ENCODE data around the gene C1orf35. TPM values are rescaled to one million over a fixed set of nuclear protein-coding genes. Genes with fewer than 3 reads are reported as not detected.

The C1orf35 gene
- total RNA-seq, 1 experiment from 2014 or later, result 31.7 TPM

DNA sequence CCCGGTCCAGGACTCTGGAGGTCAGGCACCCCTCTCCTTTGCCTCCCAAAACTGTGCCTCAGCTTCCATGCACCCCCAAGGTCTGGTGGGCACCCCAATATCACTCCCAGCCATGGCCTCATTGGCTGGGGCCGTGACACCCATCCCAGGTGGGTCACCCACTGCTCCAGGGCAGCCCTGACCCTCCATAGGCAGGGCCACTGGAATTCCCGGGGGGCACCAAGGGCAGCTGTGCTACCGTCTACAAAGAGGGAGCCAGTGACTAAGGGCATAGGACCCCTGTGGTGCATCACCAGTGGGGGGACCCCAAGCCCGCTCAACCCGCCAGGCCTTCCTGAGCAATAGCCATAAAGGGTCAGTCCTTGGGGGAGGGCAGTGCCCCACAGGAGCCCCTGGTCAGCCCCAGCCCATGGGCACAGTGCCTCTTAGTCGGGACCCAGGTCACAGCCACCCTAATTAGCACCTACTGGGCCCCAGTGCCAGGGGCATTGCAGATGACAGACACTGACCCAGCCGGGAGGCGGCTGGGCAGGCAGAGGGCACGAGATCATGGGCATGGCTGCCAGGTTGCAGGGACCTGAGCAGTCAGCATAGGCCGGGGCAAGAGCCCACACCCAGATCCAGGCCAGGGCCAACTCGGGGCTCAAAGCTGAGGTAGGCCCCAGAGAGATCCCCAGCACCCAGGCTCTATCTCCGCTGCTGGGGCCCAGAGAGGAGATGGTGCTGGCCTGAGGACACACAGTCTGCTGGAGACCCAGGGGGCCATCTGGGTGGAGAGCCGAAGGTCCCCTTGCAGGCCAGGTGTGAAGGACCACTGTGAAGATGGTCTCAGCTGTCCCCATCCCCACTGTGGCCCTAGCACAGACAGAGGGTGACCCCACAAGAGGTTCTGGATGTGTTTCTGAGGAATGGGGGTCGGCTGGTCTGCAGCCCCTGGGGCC, 39.6 kb downstream of the C1orf35 start:
- DNase-seq (ENCODE audit: low spot score), result no peak

GRCh38 chr1:228062812-228063211, 40.3 kb downstream of the C1orf35 start:
- DNase-seq (ENCODE audit: low spot score), result no peak

DNA sequence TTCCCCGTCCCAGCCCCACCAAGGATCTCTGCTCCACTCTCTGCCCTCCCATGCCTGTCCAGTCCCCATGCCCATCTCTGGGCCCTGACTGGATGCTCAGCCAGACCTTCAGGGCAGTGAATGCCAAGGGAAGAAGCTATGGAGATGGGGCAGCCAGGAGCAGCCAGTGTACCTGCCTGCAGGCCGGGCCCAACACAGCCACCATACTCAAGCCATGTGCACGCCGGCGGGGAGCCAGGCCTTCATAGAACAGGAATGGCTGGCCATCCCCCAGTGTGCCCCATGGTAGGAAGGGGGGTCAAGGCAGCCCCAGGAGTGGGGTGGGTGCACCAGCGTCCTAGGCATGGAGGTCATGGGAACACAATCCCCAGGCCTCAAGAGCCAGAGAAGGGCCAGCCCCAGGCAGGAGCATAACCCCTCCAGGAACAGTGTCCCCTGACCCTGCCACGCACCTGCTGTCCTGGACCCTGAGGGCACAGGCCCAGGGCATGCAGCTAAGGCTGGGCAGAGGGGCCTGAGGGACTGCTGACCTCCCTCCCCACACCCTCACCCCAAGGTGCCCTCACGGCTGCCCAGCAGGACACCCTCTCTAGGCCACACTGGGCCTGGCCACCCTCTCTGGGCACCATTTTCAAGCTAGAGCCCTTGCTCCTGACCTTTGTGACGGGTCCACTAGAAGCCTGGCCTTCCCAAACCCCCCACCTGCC, 40.9 kb downstream of the C1orf35 start:
- no peak for DNase-seq (ENCODE audit: low spot score)

DNA sequence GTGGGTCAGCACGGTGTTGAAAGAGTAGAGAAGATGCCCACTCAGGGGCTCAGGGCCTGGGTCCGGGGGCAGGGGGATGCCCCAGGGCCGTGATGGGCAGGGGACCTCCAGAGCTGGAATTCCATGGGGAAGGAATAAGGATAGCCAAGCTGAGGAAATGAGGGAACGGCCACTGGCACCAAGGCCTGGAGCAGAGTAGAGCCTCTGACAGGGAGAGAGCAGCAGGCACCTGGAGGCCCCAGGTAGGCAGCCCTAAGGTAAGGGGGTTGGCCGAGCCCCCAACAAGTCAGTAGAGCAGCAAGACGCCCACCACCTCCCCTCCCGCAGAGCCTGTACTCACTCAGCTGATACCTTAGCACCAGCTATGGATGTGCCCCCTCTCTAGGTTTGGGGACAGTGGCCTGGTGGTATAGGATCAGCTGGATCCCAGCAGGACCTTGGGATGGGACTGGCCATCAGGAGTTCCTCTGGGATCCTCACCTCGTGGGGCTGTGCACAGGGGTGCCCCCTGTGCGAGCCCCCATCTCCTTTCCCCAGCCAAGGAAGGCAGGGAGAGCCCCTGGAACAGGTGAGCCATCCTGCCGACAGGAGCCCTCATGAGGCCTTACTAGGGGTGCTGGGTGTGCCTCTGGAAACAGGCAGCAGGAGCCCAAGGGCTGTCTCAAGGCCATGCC, 41.6 kb downstream of the C1orf35 start:
- DNase-seq (ENCODE audit: low spot score), result no peak

- no peak for DNase-seq (ENCODE audit: low spot score)
Observed at GRCh38 chr1:228060458-228061190, 42.5 kb downstream of the C1orf35 start.

GRCh38 chr1:228059634-228060457, 43.3 kb downstream of the C1orf35 start:
- DNase-seq (ENCODE audit: low spot score), result no peak

GRCh38 chr1:228058949-228059633, 44.0 kb downstream of the C1orf35 start:
- no peak for DNase-seq (ENCODE audit: low spot score)

DNA sequence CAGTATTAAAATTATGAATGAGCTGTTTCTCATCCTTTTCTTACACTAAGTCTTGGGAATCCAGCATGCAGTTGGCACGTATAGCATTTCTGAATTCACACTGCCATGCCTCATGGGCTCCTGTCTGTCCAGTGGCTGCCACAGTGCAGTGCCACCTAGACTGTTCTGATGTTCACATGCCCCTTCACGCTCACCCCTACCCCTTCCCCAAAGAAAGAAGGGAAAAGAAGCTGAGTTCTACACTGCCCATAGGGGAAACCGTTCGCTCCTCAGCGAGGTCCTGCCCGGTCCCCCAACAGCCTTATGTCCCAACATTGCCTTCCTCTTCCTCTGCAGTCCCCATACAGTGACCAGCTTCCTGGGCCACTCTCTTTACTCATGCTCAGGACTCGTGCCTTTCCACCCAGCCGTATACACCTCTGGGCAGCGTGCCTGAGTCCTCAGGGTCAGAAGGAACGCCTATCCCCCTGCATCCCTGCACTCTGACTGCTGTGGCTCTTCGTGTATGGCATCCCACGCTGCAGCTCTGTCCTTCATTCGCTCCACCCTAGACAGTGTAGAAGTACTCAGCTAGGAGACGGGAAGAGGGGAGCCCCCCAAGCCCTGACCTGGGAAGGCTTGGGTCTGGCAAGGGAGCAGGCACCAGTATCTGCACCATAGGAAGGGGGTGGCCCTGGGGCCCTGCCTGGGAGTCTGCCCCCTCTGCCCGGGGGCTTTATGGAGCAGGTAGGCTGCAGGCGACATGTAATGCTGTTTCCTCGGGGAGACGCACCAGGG, 44.8 kb downstream of the C1orf35 start:
- DNase-seq (ENCODE audit: low spot score), result no peak

Other genes starting within 250 kb of the C1orf35 start
- gene WNT9A, start 155.4 kb downstream of the C1orf35 start, total RNA-seq (2014; rRNA removed; shearing (Covaris generic)), result 23.7 and 25.8 TPM in 2 replicates
- gene WNT3A, start 96.3 kb downstream of the C1orf35 start, total RNA-seq (2014; rRNA removed; shearing (Covaris generic)), result 0.72 TPM in 1 of 2 replicates, not detected in the other
- 263 and 292 TPM in 2 replicates for gene ARF1, start 20.6 kb downstream of the C1orf35 start, total RNA-seq (2014; rRNA removed; shearing (Covaris generic))
- gene MRPL55, start 6.0 kb upstream of the C1orf35 start, total RNA-seq (2014; rRNA removed; shearing (Covaris generic)), result 103 and 141 TPM in 2 replicates
- gene GUK1, start 37.0 kb upstream of the C1orf35 start, total RNA-seq (2014; rRNA removed; shearing (Covaris generic)), result 407 and 501 TPM in 2 replicates
- gene GJC2, start 46.6 kb upstream of the C1orf35 start, total RNA-seq (2014; rRNA removed; shearing (Covaris generic)), result 6.6 and 16.8 TPM in 2 replicates
- 7.4 and 8.5 TPM in 2 replicates for gene IBA57, start 62.5 kb upstream of the C1orf35 start, total RNA-seq (2014; rRNA removed; shearing (Covaris generic))
- gene OBSCN, start 104.7 kb upstream of the C1orf35 start, total RNA-seq (2014; rRNA removed; shearing (Covaris generic)), result 9.9 and 11.5 TPM in 2 replicates

Measured in A172 (cell line).